Measurements from ENCODE around the gene IFNAR1. TPM values are rescaled to one million over a fixed set of nuclear protein-coding genes. Genes with fewer than 3 reads are reported as not detected.

Gene IFNAR1
- total RNA-seq, 1 experiment from 2014 or later, result 14.2 TPM

DNA sequence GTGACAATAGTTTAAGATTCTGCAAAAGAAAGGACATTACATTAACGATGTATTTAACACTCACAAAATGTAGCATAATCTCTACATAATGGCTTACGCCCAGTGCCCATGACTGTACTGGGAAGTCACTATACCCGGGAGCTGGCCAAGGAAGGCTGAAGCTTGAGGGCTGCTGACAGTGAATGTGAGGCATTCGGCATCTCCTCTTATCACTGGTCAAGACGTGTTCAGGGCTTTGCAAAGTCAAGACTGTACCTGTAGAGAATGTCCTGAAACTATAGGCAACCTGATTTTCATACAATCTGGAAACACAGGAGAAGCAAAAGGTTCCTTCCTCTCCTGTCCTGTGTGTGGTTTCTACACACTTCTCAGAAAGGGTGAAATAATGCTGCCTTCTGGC, 65.7 kb downstream of the IFNAR1 start:
- Histone ChIP-seq H2AK5ac (ENCODE audit: insufficient read length, low read length) (no peak overlapping the region), H2BK12ac (ENCODE audit: insufficient read length, low read depth, low read length) (no peak overlapping the region), H4K91ac (ENCODE audit: insufficient read length, low read depth, low read length) (no peak overlapping the region), H3K14ac (ENCODE audit: insufficient read depth, low read length) (no peak overlapping the region), H3K4me2 (ENCODE audit: insufficient read depth, insufficient read length, low read length) (no peak overlapping the region), H3K79me1 (ENCODE audit: insufficient read depth, low read depth, low read length, poor library complexity, severe bottlenecking) (no peaks in the 10 kb centered on the region), H3K23ac (ENCODE audit: insufficient read length, low read depth, low read length) (no peak overlapping the region), H2BK15ac (ENCODE audit: low read depth, low read length) (no peak overlapping the region), H3T11ph (ENCODE audit: low read length) (no peak overlapping the region), H2AFZ (ENCODE audit: low read length) (no peak overlapping the region), H4K8ac (replicated peaks; ENCODE audit: insufficient read length, low read depth, low read length) (no peak overlapping the region), H4K20me1 (ENCODE audit: control insufficient read depth, insufficient read depth, insufficient read length) (no peaks in the 10 kb centered on the region), H3K27ac (ENCODE audit: insufficient read length, low read depth, low read length) (no peak overlapping the region), H2BK20ac (ENCODE audit: low read depth, low read length, poor library complexity, severe bottlenecking) (no peak overlapping the region), H2BK120ac (ENCODE audit: low read depth, low read length, poor library complexity, severe bottlenecking) (no peak overlapping the region), H3K23me2 (ENCODE audit: insufficient read length, low read depth, low read length, poor library complexity, severe bottlenecking) (no peaks in the 10 kb centered on the region), H3K4ac (ENCODE audit: low read depth, low read length) (no peak overlapping the region), H3K9me3 (ENCODE audit: control insufficient read depth, low read depth, low read length) (no peaks in the 10 kb centered on the region), H3K4me1 (ENCODE audit: insufficient read depth, low read length) (no peaks in the 10 kb centered on the region), H4K5ac (ENCODE audit: insufficient read length, low read depth, low read length) (no peak overlapping the region), H3K18ac (ENCODE audit: insufficient read length, low read depth, low read length) (no peak overlapping the region), H3K79me2 (ENCODE audit: insufficient read depth, low read length) (no peaks in the 10 kb centered on the region), H2BK5ac (ENCODE audit: insufficient read length, low read length) (no peak overlapping the region), H3K56ac (ENCODE audit: insufficient read length, low read depth, low read length) (no peak overlapping the region), H3K9ac (ENCODE audit: extremely low read depth, insufficient read length, low read length) (no peak overlapping the region), H3K27me3 (ENCODE audit: insufficient read depth, low read length) (no peaks in the 10 kb centered on the region)
- Mint-ChIP-seq H3K4me3 (no peak overlapping the region), H3K9me3 (no peaks in the 10 kb centered on the region; a peak in 1 of 5 replicates), H3K27me3 (ENCODE audit: low read depth) (no peaks in the 10 kb centered on the region), H3K36me3 (ENCODE audit: insufficient read depth in 1 of 3, low read depth in 3 of 3) (no peaks in the 10 kb centered on the region), H3K27ac (no peak overlapping the region), H3K4me1 (peaks cover 4 to 10% of the 10 kb centered on the region in 2 experiments)
- no peak for TF ChIP-seq CTCF (conservative IDR thresholded peaks at IDR 0.05)
- DNase-seq, result no peak
- WGBS (ENCODE audit: extremely low coverage, insufficient read length, low lambda C conversion rate), result no CpG with 5 or more reads among the region's 5 CpGs
